ENCODE measurements around the gene NKD1.

NKD1 gene

GRCh38 chr16:50566014-50566962, 18.1 kb downstream of the NKD1 start:
- no peak for TF ChIP-seq CTCF (IDR thresholded peaks at IDR 0.05; ENCODE audit: insufficient read depth, low read length, missing control alignments)
- no peak overlapping the region for H3K4me3 ChIP-seq (ENCODE audit: low read depth, low read length)
- DNase-seq (ENCODE audit: low read depth, low spot score) = no peak
- ChIA-PET CTCF (no interaction called here), POLR2A (interaction anchor here (0.7 kb wide), 1 partner anchor 43 kb away, joined by 3 read pairs; no protein-coding TSS in a partner anchor)

GRCh38 chr16:50567651-50568050, 19.5 kb downstream of the NKD1 start:
- no peak for TF ChIP-seq CTCF (IDR thresholded peaks at IDR 0.05; ENCODE audit: insufficient read depth, low read length, missing control alignments)
- DNase-seq (ENCODE audit: low read depth, low spot score) = no peak
- H3K4me3 ChIP-seq (ENCODE audit: low read depth, low read length) = no peak overlapping the region
- ChIA-PET POLR2A (no interaction called here), CTCF (interaction anchor here (2.0 kb wide), 1 partner anchor 98 kb away, joined by 5 read pairs; no protein-coding TSS in a partner anchor)

- DNase-seq (ENCODE audit: low read depth, low spot score) = no peak
- ChIA-PET CTCF (interaction anchor here (2.0 kb wide), 1 partner anchor 97 kb away, joined by 5 read pairs; no protein-coding TSS in a partner anchor), POLR2A (no interaction called here)
- no peak overlapping the region for H3K4me3 ChIP-seq (ENCODE audit: low read depth, low read length)
- TF ChIP-seq CTCF (IDR thresholded peaks at IDR 0.05; ENCODE audit: insufficient read depth, low read length, missing control alignments) = no peak
Measured at GRCh38 chr16:50568187-50568815, 20.1 kb downstream of the NKD1 start.

GRCh38 chr16:50570354-50570753, 22.2 kb downstream of the NKD1 start:
- ChIA-PET CTCF (no interaction called here), POLR2A (no interaction called here)
- DNase-seq (ENCODE audit: low read depth, low spot score) = no peak
- no peak overlapping the region for H3K4me3 ChIP-seq (ENCODE audit: low read depth, low read length)
- TF ChIP-seq CTCF (IDR thresholded peaks at IDR 0.05; ENCODE audit: insufficient read depth, low read length, missing control alignments) = no peak

- CTCF ChIA-PET = no interaction called here
- no peak for DNase-seq (ENCODE audit: low read depth, low spot score)
- H3K4me3 ChIP-seq (ENCODE audit: low read depth, low read length) = no peak overlapping the region
- TF ChIP-seq CTCF (IDR thresholded peaks at IDR 0.05; ENCODE audit: insufficient read depth, low read length, missing control alignments) = no peak
- POLR2A ChIA-PET = no interaction called here
Measured at GRCh38 chr16:50570808-50571598, 22.8 kb downstream of the NKD1 start.
